Natural killer cell (primary cell): ENCODE measurements around the gene FAM120A. TPM values are rescaled to one million over a fixed set of nuclear protein-coding genes. Genes with fewer than 3 reads are reported as not detected.

Source experiments
- ATAC-seq, 3 donors: fragments of 150-1000 bp in 2 of 3; fragments of 200-7000 bp in 1 of 3; cut with Tn5 transposase; 1 replicate in 1 of 3; 2 replicates in 2 of 3; pipeline ENCODE4 v1.10.0; 2021; ENCODE audit warnings: mild to moderate bottlenecking in 2 of 3, moderate library complexity in 2 of 3
- DNase-seq, 2 donors: peaks; one replicate each; pipeline versions ENCODE4 v3.0.0 to v3.0.0-alpha.2; 2013 to 2021; ENCODE audit warnings: mixed read lengths in 1 of 2
- H3K27ac ChIP-seq: one replicate; pipeline ENCODE4 v1.5.1; 2013; ENCODE audit warnings: mild to moderate bottlenecking, low read length
- H3K27me3 ChIP-seq: one replicate; pipeline ENCODE4 v1.6.1; 2013; ENCODE audit warnings: low read length; ENCODE audit not compliant: control insufficient read depth, insufficient read depth
- H3K36me3 ChIP-seq: one replicate; pipeline ENCODE4 v1.6.1; 2013; ENCODE audit warnings: low read length; ENCODE audit not compliant: control insufficient read depth, insufficient read depth
- H3K4me1 ChIP-seq: one replicate; pipeline ENCODE4 v1.6.1; 2013; ENCODE audit warnings: low read length; ENCODE audit not compliant: control insufficient read depth, insufficient read depth
- H3K4me3 ChIP-seq: one replicate; pipeline ENCODE4 v1.5.1; 2013; ENCODE audit warnings: low read length
- H3K9me3 ChIP-seq: one replicate; pipeline ENCODE4 v1.6.1; 2013; ENCODE audit warnings: low read length; ENCODE audit not compliant: control insufficient read depth, insufficient read depth
- H3K27ac Mint-ChIP-seq, 2 donors: one replicate each; pipeline ENCODE4 v1.8.0; 2022; ENCODE audit warnings: mild to moderate bottlenecking in 2 of 2, mixed read lengths in 2 of 2, moderate library complexity in 1 of 2
- H3K27me3 Mint-ChIP-seq, 2 donors: one replicate each; pipeline ENCODE4 v1.8.0; 2022; ENCODE audit warnings: low read depth in 2 of 2, mixed read lengths in 2 of 2
- H3K36me3 Mint-ChIP-seq: one replicate; pipeline ENCODE4 v1.8.0; 2022; ENCODE audit warnings: mixed read lengths
- H3K4me1 Mint-ChIP-seq, 2 donors: one replicate each; pipeline ENCODE4 v1.8.0; 2022; ENCODE audit warnings: mixed read lengths in 2 of 2
- H3K4me3 Mint-ChIP-seq: one replicate; pipeline ENCODE4 v1.8.0; 2022; ENCODE audit warnings: mild to moderate bottlenecking, moderate library complexity, mixed read lengths
- H3K9me3 Mint-ChIP-seq, 2 donors: one replicate each; pipeline ENCODE4 v1.8.0; 2022; ENCODE audit warnings: mixed read lengths in 2 of 2
- WGBS: methylation state at CpG from one replicate; pipeline ENCODE4 v1.1.7; 2013; ENCODE audit warnings: missing lambda C conversion rate; ENCODE audit not compliant: insufficient coverage; 5-methylcytosine and 5-hydroxymethylcytosine counted together
- intact Hi-C: fragments of 100-400 bp; cut with micrococcal nuclease; formaldehyde crosslinking; loops from one replicate; pipeline ENCODE4 v1.14.2; 2022
- total RNA-seq, 4 donors: library from RNA; stranded (reverse); fragments of 120-200 nt in 1 of 4; gene quantifications; one replicate each; pipeline versions ENCODE4 v1.2.3 to v1.2.4, GENCODE V29; 2013 to 2022
- TF ChIP-seq, protein P1 (sequence below): fragments of 200-600 bp; IDR thresholded peaks from one replicate; pipeline ENCODE4 v1.8.0; 2022; ENCODE audit warnings: antibody characterized with exemption

The FAM120A gene
- total RNA-seq, 3 donors from 2014 or later (not counting 1 experiment from before 2014, with no cell fraction given), result 87.7 to 96.1 (median 91.5) TPM

DNA sequence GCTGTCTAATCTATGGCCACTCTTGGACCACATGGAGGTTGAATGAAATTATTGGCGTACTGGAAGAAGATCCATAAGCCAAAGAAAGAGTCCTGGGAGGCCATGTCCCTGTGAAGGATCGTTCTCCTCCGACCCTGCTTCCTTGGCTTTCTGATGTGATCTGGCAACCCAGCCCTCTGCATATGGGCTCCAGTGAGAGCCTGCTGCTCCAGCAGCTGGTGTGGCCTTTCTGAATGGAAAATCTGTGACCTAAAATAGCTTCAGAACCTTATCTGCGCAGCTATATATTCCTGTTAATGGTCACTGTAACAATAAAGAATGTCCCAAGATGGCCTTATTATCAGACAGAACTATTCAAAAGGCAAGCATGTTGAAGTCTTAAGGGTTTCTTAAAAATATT, 84.7 kb downstream of the FAM120A start:
- intact Hi-C loops, result no loop called here
- Mint-ChIP-seq H3K9me3 (no peaks in the 10 kb centered on the region), H3K27ac (no peak overlapping the region), H3K36me3 (no peaks in the 10 kb centered on the region), H3K4me1 (peaks cover 0 to 26% of the 10 kb centered on the region in 2 donors), H3K4me3 (no peak overlapping the region), H3K27me3 (no peaks in the 10 kb centered on the region)
- H3K9me3 ChIP-seq, result no peaks in the 10 kb centered on the region
- 99% methylated on average over 4 of the region's 4 CpGs for WGBS
- DNase-seq (no peak), ATAC-seq (no peak)
- H3K4me1 ChIP-seq, result no peaks in the 10 kb centered on the region
- no peak overlapping the region for H3K27ac ChIP-seq
- TF ChIP-seq, protein P1, sequence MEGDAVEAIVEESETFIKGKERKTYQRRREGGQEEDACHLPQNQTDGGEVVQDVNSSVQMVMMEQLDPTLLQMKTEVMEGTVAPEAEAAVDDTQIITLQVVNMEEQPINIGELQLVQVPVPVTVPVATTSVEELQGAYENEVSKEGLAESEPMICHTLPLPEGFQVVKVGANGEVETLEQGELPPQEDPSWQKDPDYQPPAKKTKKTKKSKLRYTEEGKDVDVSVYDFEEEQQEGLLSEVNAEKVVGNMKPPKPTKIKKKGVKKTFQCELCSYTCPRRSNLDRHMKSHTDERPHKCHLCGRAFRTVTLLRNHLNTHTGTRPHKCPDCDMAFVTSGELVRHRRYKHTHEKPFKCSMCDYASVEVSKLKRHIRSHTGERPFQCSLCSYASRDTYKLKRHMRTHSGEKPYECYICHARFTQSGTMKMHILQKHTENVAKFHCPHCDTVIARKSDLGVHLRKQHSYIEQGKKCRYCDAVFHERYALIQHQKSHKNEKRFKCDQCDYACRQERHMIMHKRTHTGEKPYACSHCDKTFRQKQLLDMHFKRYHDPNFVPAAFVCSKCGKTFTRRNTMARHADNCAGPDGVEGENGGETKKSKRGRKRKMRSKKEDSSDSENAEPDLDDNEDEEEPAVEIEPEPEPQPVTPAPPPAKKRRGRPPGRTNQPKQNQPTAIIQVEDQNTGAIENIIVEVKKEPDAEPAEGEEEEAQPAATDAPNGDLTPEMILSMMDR, result no peak
- H3K27me3 ChIP-seq, result no peaks in the 10 kb centered on the region
- H3K4me3 ChIP-seq, result no peak overlapping the region
- peaks cover 50% of the 10 kb centered on the region for H3K36me3 ChIP-seq

GRCh38 chr9:93536874-93537273, 85.4 kb downstream of the FAM120A start:
- H3K36me3 Mint-ChIP-seq, result no peaks in the 10 kb centered on the region
- H3K4me3 Mint-ChIP-seq, result no peak overlapping the region
- no peak overlapping the region for H3K27ac Mint-ChIP-seq
- H3K4me1 Mint-ChIP-seq, result peaks cover 0 to 26% of the 10 kb centered on the region in 2 donors
- TF ChIP-seq, protein P1, result no peak
- H3K27me3 Mint-ChIP-seq, result no peaks in the 10 kb centered on the region
- WGBS, result 81% methylated on average over 9 of the region's 9 CpGs
- Histone ChIP-seq H3K27me3 (no peaks in the 10 kb centered on the region), H3K36me3 (peaks cover 47% of the 10 kb centered on the region), H3K4me3 (no peak overlapping the region), H3K9me3 (no peaks in the 10 kb centered on the region), H3K4me1 (no peaks in the 10 kb centered on the region), H3K27ac (no peak overlapping the region)
- DNase-seq (no peak), ATAC-seq (no peak)
- no peaks in the 10 kb centered on the region for H3K9me3 Mint-ChIP-seq
- intact Hi-C loops, result no loop called here

DNA sequence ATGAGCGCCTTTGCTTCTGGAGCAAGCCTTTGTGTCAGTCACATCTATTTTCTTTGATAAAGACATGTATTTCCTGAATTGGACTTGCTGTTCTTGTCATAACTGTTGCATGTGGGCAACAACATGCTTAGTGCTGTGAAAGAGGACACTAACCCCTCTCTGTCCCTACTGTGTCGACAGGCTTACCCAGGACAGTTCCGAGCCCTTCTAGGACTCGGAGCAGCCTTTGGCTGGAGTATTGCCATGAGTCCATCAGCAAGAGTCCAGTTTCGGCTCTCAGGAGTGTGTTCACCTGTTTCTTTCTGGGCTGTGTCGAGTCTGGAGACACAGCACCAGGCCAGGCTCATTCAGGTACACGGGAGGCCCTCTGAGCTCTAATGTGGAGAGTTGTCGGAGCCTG, 88.8 kb downstream of the FAM120A start:
- peaks cover 0 to 8% of the 10 kb centered on the region in 2 donors for H3K4me1 Mint-ChIP-seq
- H3K27ac Mint-ChIP-seq, result no peak overlapping the region
- no peaks in the 10 kb centered on the region for H3K9me3 Mint-ChIP-seq
- 98% methylated on average over 8 of the region's 8 CpGs for WGBS
- DNase-seq (no peak), ATAC-seq (no peak)
- no peaks in the 10 kb centered on the region for H3K36me3 Mint-ChIP-seq
- H3K9me3 ChIP-seq, result no peaks in the 10 kb centered on the region
- no peaks in the 10 kb centered on the region for H3K27me3 Mint-ChIP-seq
- TF ChIP-seq, protein P1, result no peak
- H3K4me1 ChIP-seq, result no peaks in the 10 kb centered on the region
- H3K27me3 ChIP-seq, result no peaks in the 10 kb centered on the region
- intact Hi-C loops, result no loop called here
- H3K36me3 ChIP-seq, result peaks cover 48% of the 10 kb centered on the region
- no peak overlapping the region for H3K27ac ChIP-seq
- H3K4me3 ChIP-seq, result no peak overlapping the region
- no peak overlapping the region for H3K4me3 Mint-ChIP-seq

DNA sequence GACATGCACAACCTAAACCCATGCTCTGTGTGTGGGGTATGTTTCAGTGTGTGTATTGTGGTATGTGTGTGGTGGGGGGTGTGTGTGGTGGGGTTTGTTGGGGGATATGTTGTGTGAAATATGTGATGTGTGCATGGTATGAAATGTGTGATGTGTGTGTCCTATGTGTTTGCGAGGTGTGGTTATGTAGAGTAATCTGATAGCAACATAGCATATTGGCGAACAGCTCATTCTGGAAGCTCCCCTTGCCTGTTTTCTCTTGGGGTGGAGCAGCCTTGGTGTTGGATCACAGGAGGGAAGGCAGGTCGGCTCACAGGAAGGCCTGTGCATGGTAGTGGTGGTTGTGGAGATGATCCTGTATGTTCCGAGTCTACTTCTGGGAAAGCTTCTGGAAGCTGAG, 89.5 kb downstream of the FAM120A start:
- no peaks in the 10 kb centered on the region for H3K36me3 Mint-ChIP-seq
- intact Hi-C loops, result no loop called here
- TF ChIP-seq, protein P1, result no peak
- DNase-seq, result no peak
- ATAC-seq, result no peak
- no peak overlapping the region for H3K4me3 ChIP-seq
- H3K27ac Mint-ChIP-seq, result no peak overlapping the region
- no peaks in the 10 kb centered on the region for H3K27me3 ChIP-seq
- 90% methylated on average over 4 of the region's 4 CpGs for WGBS
- no peak overlapping the region for H3K4me3 Mint-ChIP-seq
- H3K27ac ChIP-seq, result no peak overlapping the region
- peaks cover 0 to under 1% of the 10 kb centered on the region in 2 donors for H3K4me1 Mint-ChIP-seq
- H3K4me1 ChIP-seq, result no peaks in the 10 kb centered on the region
- H3K36me3 ChIP-seq, result peaks cover 47% of the 10 kb centered on the region
- no peaks in the 10 kb centered on the region for H3K9me3 Mint-ChIP-seq
- no peaks in the 10 kb centered on the region for H3K27me3 Mint-ChIP-seq
- no peaks in the 10 kb centered on the region for H3K9me3 ChIP-seq
